Heart left ventricle (tissue), 16 donors: ENCODE measurements around the gene LCE1E. TPM values are rescaled to one million over a fixed set of nuclear protein-coding genes. Genes with fewer than 3 reads are reported as not detected.

Experiments used
- ATAC-seq, 4 donors: fragments of 200-7000 bp; cut with Tn5 transposase; one replicate each; pipeline ENCODE4 v1.9.1; 2020 to 2022; ENCODE audit warnings: moderate library complexity in 4 of 4, mild to moderate bottlenecking in 3 of 4, moderate number of reproducible peaks in 1 of 4
- DNase-seq, 5 donors: peaks; one replicate each; pipeline ENCODE4 v3.0.0-alpha.2; 2020
- H3K27ac ChIP-seq, 12 donors: fragments of 200-600 bp; sonication (generic) in 4 of 12; one replicate each; pipeline versions ENCODE4 v1.5.0 to v1.8.0; 2016 to 2022; ENCODE audit warnings: mild to moderate bottlenecking in 2 of 12
- H3K27me3 ChIP-seq, 9 donors: fragments of 200-600 bp; sonication (generic) in 2 of 9; one replicate each; pipeline versions ENCODE4 v1.5.1 to v1.8.0; 2016 to 2022; ENCODE audit warnings: mild to moderate bottlenecking in 3 of 9
- H3K36me3 ChIP-seq, 9 donors: fragments of 200-600 bp; sonication (generic) in 2 of 9; one replicate each; pipeline versions ENCODE4 v1.5.0 to v1.8.0; 2018 to 2022; ENCODE audit warnings: mild to moderate bottlenecking in 2 of 9
- H3K4me1 ChIP-seq, 12 donors: fragments of 200-600 bp; sonication (generic) in 4 of 12; one replicate each; pipeline versions ENCODE4 v1.5.0 to v1.8.0; 2016 to 2022; ENCODE audit warnings: mild to moderate bottlenecking in 3 of 12
- H3K4me3 ChIP-seq, 12 donors: fragments of 200-600 bp; sonication (generic) in 4 of 12; one replicate each; pipeline versions ENCODE4 v1.5.0 to v1.8.0; 2017 to 2022; ENCODE audit warnings: mild to moderate bottlenecking in 9 of 12, moderate library complexity in 4 of 12
- H3K9me3 ChIP-seq, 12 donors: fragments of 200-600 bp; sonication (generic) in 4 of 12; one replicate each; pipeline versions ENCODE4 v1.5.0 to v1.8.0; 2016 to 2022; ENCODE audit warnings: mild to moderate bottlenecking in 1 of 12
- POLR2A ChIP-seq, 2 donors: fragments of 450-650 bp; IDR thresholded peaks; one replicate each; pipeline ENCODE4 v1.6.1; 2017; ENCODE audit warnings: antibody characterized with exemption in 2 of 2, mild to moderate bottlenecking in 2 of 2, moderate library complexity in 2 of 2
- WGBS, 4 donors: extraction: QIAGEN DNeasy Blood & Tissue Kit in 2 of 4; methylation state at CpG; one replicate each; pipeline versions ENCODE4 v1.1.5 to v1.1.7; 2013 to 2018; 5-methylcytosine and 5-hydroxymethylcytosine counted together
- intact Hi-C, 10 donors: fragments of 100-400 bp; cut with DNase I; formaldehyde crosslinking; loops; one replicate each; pipeline versions ENCODE4 v1.11.1 to v1.14.2; 2022
- polyA plus RNA-seq, 2 donors: library from polyadenylated mRNA; stranded (reverse); fragments of 200-250 nt; gene quantifications; one replicate each; pipeline ENCODE4 v1.2.3, GENCODE V29; 2013
- total RNA-seq, 9 donors: library from RNA; depleted of rRNA in 2 of 9; stranded (reverse); fragments of >200 nt in 2 of 9; fragmentation: NEBNext Ultra II Directional in 3 of 9; extraction: Animal tissue kit (Norgen Biotek cat#: 25700) in 3 of 9; gene quantifications; one replicate each; pipeline versions ENCODE4 v1.1.0 to v1.2.4, GENCODE V29; 2016 to 2023
- TF ChIP-seq, protein P1 (sequence below), 12 donors: fragments of 200-600 bp; sonication (generic) in 4 of 12; IDR thresholded peaks; one replicate each; pipeline versions ENCODE4 v1.5.0 to v1.8.0; 2018 to 2022; ENCODE audit warnings: antibody characterized with exemption in 12 of 12, mild to moderate bottlenecking in 5 of 12
- donor health status: ischemic (EF 13 %, LVEDD 7.1; RV severe dilation, severe dysfunction).
- donor health status: healthy with polysubstance abuse.
- donor health status: DM: no; HTN: yes; CAD: no.
- donor health status: DM: no; HTN: no; CAD: no.
- donor health status: ischemic (EF 25% LVEDD 6.9; RV normal size, moderate dysfunction).
- donor health status: ischemic (EF 25% LVEDD 5.7; RV mildly dilated, moderate dysfunction).
- donor health status: healthy.
- donor health status: DM: yes; HTN: yes; CAD: no.
- donor health status: ischemic (EF 35%, LVEDD 5.7; RV mildly dilated, moderate dysfunction).
- donor health status: nonischemic (EF 11% LVEDD 7.7; RV severe dilation, severe dysfunction).
- donor health status: DM: yes; HTN: yes; CAD: no.
- donor health status: PGD.
- donor health status: ischemic (EF 29% LVEDD 5.4; RV normal size, mild dysfunction).
- donor health status: nonischemic (EF 23%, LVEDD 6.1; RV moderate dilation, normal function).

The LCE1E gene
- total and polyA plus RNA-seq, 11 donors, result not detected

- TF ChIP-seq, protein P1, sequence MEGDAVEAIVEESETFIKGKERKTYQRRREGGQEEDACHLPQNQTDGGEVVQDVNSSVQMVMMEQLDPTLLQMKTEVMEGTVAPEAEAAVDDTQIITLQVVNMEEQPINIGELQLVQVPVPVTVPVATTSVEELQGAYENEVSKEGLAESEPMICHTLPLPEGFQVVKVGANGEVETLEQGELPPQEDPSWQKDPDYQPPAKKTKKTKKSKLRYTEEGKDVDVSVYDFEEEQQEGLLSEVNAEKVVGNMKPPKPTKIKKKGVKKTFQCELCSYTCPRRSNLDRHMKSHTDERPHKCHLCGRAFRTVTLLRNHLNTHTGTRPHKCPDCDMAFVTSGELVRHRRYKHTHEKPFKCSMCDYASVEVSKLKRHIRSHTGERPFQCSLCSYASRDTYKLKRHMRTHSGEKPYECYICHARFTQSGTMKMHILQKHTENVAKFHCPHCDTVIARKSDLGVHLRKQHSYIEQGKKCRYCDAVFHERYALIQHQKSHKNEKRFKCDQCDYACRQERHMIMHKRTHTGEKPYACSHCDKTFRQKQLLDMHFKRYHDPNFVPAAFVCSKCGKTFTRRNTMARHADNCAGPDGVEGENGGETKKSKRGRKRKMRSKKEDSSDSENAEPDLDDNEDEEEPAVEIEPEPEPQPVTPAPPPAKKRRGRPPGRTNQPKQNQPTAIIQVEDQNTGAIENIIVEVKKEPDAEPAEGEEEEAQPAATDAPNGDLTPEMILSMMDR (IDR thresholded peaks at IDR 0.05), result no peak
- no peak for TF ChIP-seq POLR2A (IDR thresholded peaks at IDR 0.05)
Observed at GRCh38 chr1:152752225-152752624, 33.8 kb upstream of the LCE1E start.

GRCh38 chr1:152753586-152753985 is 32.5 kb upstream of the LCE1E start:
- H3K27ac ChIP-seq, result no peak overlapping the region
- DNase-seq (no peak), ATAC-seq (no peak)
- no peaks in the 10 kb centered on the region for H3K36me3 ChIP-seq
- intact Hi-C loops, result no loop called here
- no peaks in the 10 kb centered on the region for H3K9me3 ChIP-seq
- no peak overlapping the region for H3K4me3 ChIP-seq
- peaks cover 0 to 16% (median under 1%) of the 10 kb centered on the region in 9 donors for H3K27me3 ChIP-seq
- H3K4me1 ChIP-seq, result no peaks in the 10 kb centered on the region
- WGBS, 4 donors, result 4 to 30% (median 19%) methylated on average over 1 of the region's 1 CpG
- no peak for TF ChIP-seq POLR2A (IDR thresholded peaks at IDR 0.05)
- TF ChIP-seq, protein P1 (IDR thresholded peaks at IDR 0.05), result no peak

More at GRCh38 chr1:152752225-152752624, 33.8 kb upstream of the LCE1E start:
- H3K4me1 ChIP-seq, result no peaks in the 10 kb centered on the region
- ATAC-seq (no peak), DNase-seq (no peak)
- intact Hi-C loops, result no loop called here
- H3K9me3 ChIP-seq, result no peaks in the 10 kb centered on the region
- H3K27ac ChIP-seq, result no peak overlapping the region
- H3K36me3 ChIP-seq, result no peaks in the 10 kb centered on the region
- no peak overlapping the region for H3K4me3 ChIP-seq
- peaks cover 0 to 16% (median 4%) of the 10 kb centered on the region in 9 donors for H3K27me3 ChIP-seq
- 57 to 67% (median 63%) methylated on average over 1 of the region's 1 CpG for WGBS, 4 donors

GRCh38 chr1:152756872-152757271 is 29.2 kb upstream of the LCE1E start:
- Histone ChIP-seq H3K27me3 (peaks cover 0 to 4% (median 0%) of the 10 kb centered on the region in 9 donors), H3K27ac (no peak overlapping the region), H3K36me3 (no peaks in the 10 kb centered on the region), H3K4me3 (no peak overlapping the region), H3K4me1 (no peaks in the 10 kb centered on the region), H3K9me3 (no peaks in the 10 kb centered on the region)
- no peak for TF ChIP-seq POLR2A (IDR thresholded peaks at IDR 0.05)
- TF ChIP-seq, protein P1 (IDR thresholded peaks at IDR 0.05), result no peak
- DNase-seq (no peak), ATAC-seq (no peak)
- 67 to 77% (median 71%) methylated on average over 2 of the region's 2 CpGs for WGBS, 4 donors
- intact Hi-C loops, result no loop called here

DNA sequence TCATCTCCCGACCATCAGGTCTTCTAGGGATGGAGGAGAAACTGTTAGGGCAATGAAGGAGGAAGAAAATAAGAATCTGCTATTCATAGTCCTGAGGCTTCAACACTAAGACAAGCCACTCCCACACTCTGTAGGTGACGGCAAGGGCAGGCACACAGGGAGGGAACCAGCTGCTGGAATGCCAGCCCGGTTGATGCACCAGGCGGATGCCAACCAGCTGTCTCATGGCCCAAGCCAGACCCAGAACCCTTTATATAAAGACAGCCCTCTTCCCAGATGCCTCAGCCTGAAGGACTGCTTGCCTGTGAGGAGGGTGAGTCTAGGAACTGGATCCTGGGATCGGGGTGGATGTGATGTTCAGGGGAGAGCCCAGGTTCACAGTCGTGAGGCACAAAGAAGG is 28.3 kb upstream of the LCE1E start, which contains the start of gene KPRP:
KPRP (plus strand) TSS at position 279 of the 400 bp plus-strand sequence. CDS start 1,564 bp downstream, outside the sequence.
- no peak for DNase-seq
- H3K9me3 ChIP-seq, result no peaks in the 10 kb centered on the region
- no peak for ATAC-seq

More for the DNA sequence above, 28.3 kb upstream of the LCE1E start, which contains the start of gene KPRP:
- Histone ChIP-seq H3K4me3 (no peak within 1 kb of the TSS), H3K27me3 (peaks cover 0 to 4% (median 0%) of the 10 kb centered on the region in 9 donors), H3K4me1 (no peaks in the 10 kb centered on the region), H3K27ac (no peak within 1 kb of the TSS), H3K36me3 (no peaks in the 10 kb centered on the region)
- no peak for TF ChIP-seq POLR2A (IDR thresholded peaks at IDR 0.05)
- TF ChIP-seq, protein P1 (IDR thresholded peaks at IDR 0.05), result no peak
- intact Hi-C loops, result no loop called here
- WGBS, 4 donors, result 69 to 77% (median 73%) methylated on average over 6 of the region's 6 CpGs
